GM21737 (cell line): ENCODE measurements around the gene RBPJL.

ENCODE experiments used
- ATAC-seq: cut with Tn5 transposase; IDR thresholded peaks from one replicate; pipeline ENCODE4 v1.9.1; 2021; ENCODE audit warnings: mild to moderate bottlenecking, moderate library complexity; ENCODE audit not compliant: unreplicated experiment

Gene RBPJL

DNA sequence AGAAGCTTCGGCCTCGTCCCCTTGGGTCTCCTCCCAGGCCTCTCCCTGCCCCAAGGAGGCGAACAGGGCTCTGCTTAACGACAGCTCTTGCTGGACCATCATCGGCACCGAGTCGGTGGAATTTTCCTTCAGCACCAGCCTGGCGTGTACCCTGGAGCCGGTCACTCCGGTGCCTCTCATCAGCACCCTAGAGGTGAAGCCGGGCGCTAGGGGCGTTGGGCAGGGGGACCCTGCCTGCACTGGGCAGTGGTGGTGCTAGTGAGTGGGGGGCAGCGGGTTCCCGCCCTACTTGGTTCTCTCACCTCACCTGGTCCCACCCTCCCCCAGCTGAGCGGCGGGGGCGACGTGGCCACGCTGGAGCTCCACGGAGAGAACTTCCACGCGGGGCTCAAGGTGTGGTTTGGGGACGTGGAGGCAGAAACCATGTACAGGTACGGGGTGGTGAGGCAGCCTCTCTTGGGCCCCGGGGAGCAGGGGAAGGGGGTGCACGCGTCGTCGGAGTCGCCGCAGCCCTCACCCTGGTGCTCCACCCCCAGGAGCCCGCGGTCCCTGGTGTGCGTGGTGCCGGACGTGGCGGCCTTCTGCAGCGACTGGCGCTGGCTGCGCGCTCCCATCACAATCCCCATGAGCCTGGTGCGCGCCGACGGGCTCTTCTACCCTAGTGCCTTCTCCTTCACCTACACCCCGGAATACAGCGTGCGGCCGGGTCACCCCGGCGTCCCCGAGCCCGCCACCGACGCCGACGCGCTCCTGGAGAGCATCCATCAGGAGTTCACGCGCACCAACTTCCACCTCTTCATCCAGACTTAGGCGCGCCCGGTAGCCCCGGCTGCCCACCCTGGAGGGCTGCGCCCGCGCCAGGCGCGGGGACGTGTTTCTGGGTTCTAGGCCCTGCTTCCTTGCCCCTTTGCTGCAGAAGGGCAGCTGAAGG, 9.8 kb downstream of the RBPJL start:
- no peak for ATAC-seq

DNA sequence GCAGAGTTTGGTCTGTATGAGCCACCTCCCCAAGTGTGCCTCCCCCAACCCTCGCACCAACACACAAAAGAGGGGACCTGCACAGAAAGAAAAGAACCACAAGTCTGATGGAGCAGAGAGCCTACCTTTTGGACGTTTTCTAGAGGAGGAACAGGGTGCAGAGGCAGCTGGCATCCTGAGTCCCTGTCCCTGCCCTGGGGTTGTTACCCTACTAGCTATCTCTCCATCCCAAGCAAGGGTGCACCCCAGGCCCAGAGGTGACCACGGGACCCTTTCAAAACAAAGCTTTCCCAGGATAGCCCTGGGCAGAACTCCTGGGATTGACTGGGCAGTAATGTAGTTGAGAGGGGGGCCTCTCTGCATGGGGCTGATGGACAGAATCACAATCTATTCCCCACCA, 11.2 kb downstream of the RBPJL start:
- no peak for ATAC-seq

DNA sequence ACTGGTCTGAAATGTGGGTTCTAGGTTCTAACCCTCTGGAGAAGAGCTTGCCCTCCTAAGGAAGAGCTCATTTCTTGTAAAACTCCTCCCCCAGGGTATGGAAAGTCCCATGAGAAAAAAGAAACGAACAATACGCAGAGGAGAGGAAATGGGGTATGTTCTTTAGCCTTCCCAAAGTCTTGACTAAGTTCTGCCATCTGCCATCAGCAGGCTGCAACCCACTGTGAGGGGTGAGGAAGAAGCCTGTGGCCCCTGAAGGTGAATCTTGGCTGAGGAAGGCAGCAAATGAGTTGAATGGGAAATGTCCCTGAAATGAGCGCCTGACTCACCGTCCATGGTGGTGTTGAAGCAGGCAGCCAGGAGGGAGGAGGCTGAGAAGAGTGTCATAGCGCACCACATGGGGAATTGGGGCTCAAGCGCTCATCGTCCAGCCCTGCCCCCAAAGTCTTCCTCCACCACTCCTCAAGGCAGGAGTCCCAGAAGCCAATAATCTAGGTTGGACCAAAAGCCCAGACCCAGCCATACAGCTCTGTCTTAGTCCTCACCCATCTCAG, 11.8 kb downstream of the RBPJL start:
- ATAC-seq = no peak

DNA sequence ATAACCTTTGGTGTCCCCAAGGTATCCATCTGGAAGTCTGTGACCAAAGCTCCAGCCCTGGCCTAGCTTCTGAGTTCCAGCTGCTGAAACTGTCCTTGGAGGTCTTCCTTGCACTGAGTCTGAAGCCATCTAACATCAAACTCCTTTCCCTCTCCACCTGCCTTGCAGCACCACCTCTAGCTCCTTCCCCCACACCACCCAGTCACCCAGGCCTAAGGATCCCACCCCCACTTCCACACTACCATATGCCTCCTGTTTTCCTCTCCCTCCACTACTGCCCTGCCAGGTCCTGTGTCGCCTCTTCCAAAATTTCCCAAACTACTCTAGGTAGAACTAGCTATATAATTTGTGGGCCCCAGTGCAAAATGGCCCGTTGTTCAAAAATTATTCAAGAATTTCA, 12.3 kb downstream of the RBPJL start:
- ATAC-seq = no peak

DNA sequence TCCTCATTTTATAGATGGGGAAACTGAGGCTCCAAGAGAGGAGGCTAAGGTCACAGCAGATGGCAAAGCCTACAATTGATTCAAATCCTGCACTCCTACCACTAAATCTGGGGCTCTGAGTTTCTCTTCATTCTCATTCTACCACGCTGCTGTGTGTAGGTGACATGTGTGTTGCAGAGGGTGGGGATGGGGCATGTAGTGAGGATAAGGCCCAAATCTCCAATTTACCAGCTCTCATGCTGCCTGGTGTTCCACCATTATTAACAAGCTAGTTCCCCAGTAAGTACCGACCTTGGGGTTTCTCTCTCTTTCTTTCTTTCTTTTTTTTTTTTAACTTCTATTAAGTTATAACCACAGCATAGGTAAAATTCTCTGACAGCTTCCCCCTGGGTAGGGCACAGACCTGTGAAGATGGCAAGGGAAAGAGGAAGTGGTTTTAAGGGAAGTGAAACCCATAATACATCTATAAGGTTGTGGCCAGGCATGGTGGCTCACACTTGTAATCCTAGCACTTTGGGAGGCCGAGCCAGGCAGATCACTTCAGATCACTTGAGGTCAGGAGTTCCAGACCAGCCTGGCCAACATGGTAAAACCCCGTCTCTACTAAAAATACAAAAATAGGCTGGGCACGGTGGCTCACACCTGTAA, 14.4 kb downstream of the RBPJL start:
- ATAC-seq = peak; percentile 60

DNA sequence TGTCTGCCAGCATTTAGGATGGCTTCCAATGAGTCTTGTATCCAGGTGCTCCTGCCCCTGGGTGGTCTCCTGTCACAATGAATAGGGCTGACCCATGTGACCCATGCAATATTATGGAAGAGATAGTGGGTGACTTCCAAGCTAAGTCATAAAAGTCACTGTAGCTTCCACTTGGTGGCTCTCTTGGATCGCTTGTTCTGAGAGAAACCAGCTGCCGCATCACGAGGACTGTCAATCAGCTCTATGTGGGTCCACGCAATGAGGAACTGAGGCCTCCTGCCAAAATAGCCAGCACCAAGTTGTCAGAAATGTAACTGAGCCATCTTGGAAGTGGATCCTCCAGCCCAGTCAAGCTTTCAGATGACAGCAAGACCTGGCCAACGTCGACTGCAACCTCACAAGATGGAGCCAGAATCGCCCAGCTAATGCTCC, 16.3 kb downstream of the RBPJL start:
- no peak for ATAC-seq

DNA sequence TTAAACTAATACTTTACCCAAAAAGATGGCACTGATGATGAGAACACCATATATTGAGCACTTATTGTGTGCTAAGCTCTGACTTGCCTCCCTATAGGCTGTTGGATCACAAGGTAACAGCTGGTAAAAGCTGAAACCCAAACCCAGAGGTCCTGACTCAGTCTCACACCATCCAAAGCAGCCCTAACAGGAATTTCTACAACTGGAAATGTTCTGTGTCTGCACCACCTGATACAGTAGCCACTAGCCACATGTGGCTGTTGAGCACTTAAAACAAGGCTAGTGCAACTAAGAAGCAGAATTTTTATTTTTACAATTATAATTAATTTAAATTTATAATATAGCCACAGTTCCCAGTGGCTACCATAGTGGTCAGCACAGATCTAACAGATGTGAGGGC, 17.1 kb downstream of the RBPJL start:
- ATAC-seq = no peak

DNA sequence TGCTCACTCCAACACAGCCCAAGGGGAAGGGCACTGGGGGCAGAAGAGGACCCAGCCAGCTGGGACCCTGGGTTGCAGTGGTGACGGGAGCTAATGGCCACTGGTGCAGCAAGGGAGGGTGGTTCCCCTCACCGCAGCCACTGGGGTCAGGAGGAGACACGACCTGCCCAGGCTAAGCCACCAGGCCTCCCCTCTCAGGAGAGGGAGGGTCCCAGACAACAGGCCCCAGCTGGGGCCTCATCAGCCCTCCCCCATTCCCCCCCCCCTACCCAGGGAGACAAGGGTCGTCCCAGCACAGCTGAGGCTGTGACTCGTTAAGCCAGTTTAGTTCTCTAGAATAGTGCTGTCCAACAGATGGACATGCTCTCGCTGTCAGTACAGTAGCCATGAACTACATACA, 18.7 kb downstream of the RBPJL start:
- ATAC-seq = no peak

DNA sequence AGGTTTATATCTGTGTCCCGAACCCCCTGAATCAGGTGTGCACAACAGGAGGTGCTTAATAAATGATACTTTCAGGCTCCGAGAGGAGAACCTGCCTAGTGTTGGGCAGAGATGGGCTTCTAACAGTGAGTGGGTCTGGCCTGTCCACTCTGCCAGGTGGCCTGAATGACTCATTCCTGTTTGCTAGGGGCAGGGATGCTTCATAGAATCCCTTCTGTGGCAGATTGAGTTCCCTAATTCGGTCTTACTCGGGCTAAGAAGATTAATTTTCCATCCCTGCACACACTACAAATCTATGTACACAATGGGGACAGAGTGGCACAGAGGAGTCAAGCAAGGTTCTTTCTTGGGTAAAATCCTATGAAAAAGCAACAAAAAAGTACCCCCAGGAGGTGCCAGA, 21.8 kb downstream of the RBPJL start:
- ATAC-seq = no peak

DNA sequence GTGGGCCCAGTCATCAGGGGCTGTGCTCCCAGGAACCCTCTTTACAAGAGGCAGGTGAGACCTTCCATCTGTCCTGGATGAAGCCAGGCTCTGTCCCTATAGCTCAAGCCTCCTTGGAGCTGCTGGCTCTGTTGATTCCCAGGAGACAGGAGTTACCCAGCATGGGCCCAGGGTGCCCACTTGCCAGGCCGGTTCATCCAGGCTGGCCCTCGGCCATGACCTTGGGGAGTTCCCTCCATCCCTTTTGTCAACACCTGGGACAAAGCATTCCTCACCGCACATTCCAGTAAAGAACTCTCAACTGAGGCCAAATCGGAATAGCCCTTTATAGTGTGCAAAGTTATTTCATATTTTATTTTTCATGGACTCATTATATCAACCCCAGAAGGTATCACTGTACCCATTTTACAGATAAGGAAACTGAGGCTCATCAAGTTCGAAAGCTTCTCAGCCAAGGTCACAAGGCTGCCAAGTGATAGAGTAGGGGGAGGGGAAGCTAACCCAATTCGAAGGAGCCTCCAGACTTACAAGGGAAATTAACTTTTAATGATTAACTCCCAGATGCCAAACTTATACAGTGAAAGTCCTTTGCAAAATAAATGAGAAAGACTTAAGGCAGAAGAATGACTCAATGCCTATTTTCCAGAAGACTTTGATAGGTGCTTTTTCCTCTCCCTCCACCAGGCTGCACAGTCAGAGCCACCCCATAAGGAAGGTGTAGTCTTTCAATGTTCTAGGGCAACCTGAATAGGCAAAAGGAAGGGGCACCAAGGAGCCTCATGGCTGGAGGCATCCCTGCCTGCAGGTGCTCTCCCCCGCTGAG, 23.1 kb downstream of the RBPJL start:
- no peak for ATAC-seq

DNA sequence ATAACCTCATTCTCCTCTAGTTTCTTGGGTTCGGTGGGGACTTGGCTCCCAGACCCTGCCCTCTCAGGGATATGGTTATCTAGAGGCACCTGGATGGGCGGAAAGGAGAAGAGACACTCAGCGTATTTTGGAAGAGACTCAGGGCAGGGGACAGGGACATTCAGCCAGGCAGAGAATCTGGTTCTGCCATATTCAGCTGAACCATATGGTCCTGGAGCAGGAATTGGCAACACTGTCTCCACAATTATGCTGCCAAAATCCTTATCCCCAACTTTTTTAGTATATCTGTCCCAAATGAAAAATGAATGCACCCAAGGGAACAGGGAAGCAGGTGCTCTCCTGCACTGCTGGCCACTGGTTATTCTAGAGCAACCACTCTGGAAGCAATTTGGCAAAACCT, 23.8 kb downstream of the RBPJL start:
- no peak for ATAC-seq

DNA sequence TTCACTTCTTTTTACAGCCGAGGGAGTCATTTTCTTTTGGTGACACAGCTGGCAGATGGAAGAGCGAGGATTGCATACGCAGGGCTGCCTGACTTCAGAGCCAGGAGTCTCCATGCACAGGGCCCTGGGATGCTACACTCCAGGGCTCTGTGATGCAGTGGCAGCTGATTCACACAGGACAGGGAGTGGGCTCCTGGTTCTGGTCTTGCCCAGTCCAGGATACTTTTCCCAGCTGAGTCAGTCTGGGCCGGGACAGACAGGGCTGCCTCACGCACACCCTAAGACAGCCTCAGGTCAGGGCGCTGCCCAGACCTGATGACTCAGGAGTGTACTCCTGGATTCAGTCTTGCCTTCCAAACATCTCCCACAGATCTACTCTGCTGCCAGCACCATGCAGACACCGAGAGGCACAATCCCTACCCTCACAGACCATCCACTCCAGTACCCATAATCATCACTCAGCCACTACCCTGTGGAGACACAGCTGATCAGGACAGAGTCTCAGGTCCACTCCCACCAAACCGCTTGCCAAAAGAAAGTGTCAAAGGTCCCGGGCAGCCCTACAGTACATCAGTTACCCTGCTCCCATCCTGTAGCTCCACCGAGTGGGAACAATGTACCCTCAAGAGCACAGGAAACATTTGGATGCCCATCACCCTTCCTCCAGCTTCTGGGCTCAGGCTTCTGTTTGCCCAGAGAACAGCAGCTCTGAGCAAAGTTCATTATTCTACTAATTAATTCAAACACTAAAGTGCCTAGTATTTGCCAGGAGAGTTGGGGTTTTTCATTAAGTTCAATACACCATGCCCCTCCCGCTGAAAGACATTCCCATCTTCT, 30.1 kb downstream of the RBPJL start:
- ATAC-seq = no peak

DNA sequence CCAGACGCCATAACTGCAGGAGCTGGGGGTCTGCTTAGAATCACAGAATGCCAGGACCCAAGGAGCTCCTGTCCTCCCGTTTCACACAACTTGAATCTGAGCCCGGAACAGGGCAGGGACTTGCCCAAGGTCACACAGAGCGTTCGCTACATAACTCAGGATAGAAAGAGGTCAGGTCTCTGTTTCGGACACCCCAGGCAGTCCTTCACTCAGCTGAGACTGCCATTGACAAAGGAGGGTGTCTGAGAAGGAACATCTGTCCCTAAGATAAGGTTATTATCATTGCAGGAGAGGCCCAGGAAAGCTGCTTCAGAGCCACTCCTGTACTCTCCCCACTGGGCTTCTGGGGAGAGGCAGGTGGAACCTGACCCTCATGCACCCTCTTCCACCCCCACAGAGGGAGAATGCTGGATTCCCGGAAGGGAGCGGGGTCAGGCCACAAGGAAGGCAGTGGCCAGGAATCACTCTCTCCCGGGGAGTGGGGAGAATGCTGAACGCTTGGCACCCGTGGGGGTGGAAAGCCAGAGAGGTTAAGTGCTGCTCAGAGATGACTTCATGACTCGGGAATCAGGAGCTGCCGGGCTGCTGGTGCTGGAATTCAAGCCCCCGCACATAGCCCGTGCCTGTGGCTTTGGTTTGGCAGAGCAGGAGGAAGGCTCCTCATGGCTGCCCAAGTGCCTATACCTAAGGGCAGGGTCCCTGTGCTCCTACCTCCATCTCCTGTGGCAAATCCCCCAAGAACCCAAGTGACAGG, 30.9 kb downstream of the RBPJL start:
- ATAC-seq = no peak

DNA sequence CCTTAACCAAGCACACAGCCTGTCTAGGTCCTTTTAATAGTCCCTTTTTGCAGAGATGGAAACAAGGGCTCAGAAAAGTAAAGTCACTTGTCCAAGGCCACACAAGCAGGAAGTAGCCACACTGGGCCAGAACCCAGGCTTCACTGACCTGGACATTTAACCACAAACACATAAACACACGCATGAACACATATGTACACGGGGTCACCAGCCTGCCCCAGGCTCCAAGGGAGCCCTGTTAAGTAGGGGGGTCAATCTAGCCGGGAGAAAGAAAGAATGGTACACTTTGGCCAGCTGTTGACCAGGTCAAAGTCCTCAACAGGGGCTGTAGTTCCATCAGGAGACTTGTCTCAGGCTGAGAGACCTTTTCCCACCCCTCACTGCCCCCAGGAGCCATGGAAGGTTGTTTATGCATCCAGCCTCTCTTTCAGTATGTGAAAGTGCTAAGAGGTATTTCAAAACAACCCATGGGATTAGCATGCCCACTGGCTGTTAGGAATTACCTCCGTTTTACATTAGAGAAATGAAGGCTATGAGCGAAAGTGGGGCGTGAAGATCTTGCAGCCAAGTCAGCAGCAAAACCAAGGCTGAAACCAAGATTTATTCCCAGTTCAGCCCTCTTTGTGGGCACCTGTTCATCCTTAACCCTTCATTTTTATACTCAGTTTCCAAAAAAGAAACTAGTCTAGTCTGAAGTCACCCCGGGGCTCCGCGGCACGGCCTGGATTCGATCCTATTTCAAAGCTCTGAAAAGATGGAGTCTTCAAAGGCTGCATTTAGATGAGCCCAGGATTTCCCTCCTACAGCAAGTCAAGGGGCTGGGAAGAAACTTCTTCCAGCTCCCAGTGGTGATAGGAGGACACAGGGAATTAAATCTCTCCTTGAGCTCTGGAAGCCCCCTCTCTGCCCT, 31.7 kb downstream of the RBPJL start:
- ATAC-seq = no peak

DNA sequence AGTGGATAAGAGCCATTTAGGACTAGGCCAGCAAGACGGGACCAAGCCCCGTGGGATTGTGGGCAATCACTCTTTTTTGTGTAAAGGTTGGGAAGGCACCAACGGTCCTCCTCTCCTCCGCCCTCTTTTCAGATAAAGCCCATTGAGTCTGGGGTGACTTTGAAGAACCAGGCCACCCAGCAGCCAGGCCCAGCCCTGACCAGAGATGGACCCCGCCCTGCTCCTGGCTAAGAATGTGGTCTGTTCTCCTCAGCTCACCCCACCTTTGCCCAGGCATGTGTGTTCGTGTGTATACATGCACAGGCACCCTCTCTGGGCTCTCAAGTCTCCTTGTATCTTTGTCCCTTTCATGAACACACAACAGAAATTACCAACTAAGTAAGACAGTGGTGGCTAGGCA, 32.4 kb downstream of the RBPJL start:
- ATAC-seq = no peak

DNA sequence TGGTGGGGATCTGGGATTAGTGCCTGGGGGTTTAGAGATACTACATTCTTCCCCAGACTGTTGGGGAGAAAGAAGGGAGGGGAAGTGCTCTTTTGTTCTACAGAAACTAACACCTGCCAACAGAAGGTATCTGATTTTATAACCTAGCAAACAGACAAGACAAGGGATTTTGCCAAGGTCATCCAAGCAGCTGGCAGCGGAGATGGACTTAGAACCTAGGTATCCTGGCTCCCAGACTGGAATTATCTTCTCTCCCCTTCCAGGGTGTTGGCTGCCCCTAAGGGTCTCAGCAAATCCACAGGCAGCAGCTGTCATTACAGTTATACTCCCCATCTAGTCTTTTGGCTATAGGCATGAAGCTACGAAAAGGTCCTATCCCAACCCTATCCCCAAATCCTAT, 33.2 kb downstream of the RBPJL start:
- ATAC-seq = no peak

DNA sequence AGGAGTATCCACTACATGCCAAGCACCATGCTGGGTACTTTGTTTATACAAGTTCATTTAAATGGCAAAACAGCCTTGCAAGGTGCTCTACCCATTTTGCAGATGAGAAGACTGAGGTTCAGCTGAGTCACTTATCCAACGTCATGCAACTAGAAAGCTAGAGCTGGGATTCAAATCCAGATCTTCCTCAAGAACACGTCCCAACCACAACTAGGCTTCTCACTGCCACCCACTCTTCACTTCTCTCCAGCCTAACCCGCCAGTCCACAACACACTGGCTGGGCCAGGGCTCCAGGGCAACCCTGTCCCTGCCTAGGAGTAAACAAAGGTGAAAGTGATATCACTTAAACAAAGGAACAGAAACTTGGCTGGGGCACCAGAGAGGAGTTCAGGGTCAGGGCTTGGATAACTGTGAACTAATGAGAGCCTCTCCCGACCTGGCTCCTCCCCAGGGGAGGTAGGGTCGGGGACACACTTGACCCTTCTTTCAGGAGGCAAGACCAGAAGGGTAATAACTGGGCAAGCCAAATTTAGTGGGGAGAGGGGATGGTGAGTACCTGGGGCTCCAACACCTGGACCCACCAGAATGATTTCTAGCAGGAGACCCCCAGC, 33.7 kb downstream of the RBPJL start:
- ATAC-seq = no peak

DNA sequence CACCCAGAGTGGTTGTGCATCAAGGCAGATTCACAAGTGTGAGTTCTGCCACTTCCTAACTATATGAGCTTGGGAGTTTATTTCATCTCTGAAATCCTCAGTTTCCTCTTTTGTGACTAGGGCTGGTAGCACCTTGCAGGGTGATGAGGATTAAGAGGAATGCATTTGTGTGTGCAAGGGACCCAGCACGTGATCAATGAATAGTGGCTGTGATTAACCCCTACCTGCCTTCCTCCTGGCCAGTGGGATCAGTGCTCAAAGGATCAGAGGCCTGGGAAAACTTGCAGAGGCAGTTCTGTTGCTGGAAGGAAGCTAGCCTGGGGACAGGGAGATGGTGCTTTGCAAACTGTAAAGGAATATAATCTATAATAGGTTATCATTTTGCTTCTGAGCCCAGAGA, 34.3 kb downstream of the RBPJL start:
- no peak for ATAC-seq
